Measurements from ENCODE around the gene ARAP2.

Gene ARAP2

GRCh38 chr4:36128689-36129088, 115.6 kb downstream of the ARAP2 start:
- no peak for DNase-seq (ENCODE audit: low read depth in 2 of 2)

DNA sequence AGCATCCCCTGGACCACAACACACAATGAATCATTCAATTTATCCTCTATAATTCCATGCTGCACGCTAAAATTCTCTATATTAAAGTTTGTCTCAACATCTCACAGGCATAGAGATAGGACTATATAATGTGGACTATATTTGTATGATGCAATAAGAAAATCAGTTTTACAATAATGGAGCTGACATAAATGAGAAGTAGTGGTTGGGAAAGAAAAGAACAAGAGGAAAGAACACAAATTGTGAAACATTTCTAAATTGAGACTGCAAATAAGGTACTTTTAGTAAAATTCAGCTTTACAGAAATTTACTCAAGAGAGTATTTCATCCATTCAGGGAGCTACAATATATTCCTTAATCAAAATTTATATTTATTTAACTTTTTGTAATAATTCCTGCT, 120.4 kb downstream of the ARAP2 start:
- no peak for DNase-seq (ENCODE audit: low read depth in 2 of 2)

- no peak for DNase-seq (ENCODE audit: low read depth in 2 of 2)
These were observed 129.0 kb downstream of the ARAP2 start for GRCh38 chr4:36115312-36115711.

- no peak for DNase-seq (ENCODE audit: low read depth in 2 of 2)
These were observed 133.1 kb downstream of the ARAP2 start for GRCh38 chr4:36111172-36111571.

- no peak for DNase-seq (ENCODE audit: low read depth in 2 of 2)
These were observed 144.8 kb downstream of the ARAP2 start for GRCh38 chr4:36099509-36099908.

DNA sequence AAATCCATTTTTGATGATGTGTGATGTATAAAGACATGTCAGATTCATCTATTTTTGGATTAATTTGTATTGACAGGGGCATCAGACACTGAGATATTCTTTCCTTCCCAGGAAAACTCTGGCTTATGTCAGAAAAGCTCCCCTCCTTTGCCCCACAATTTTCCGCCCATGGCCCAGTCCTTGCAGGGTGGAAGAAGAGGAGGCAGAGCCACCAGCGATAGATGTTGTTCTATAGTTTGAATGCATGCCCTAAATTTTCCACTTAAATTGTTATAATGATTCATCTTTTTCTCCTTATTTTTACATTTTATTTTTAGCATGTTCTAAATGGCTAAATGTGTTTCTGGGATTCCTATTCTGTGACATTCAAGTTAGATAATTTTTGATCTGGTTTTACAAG, 149.3 kb downstream of the ARAP2 start:
- no peak for DNase-seq (ENCODE audit: low read depth in 2 of 2)

- DNase-seq (ENCODE audit: low read depth in 2 of 2), result no peak
These were observed 152.3 kb downstream of the ARAP2 start for GRCh38 chr4:36091997-36092396.

GRCh38 chr4:36088542-36088941, 155.8 kb downstream of the ARAP2 start:
- no peak for DNase-seq (ENCODE audit: low read depth in 2 of 2)

- DNase-seq (ENCODE audit: low read depth in 2 of 2), result no peak
These were observed 158.0 kb downstream of the ARAP2 start for GRCh38 chr4:36086261-36086786.

GRCh38 chr4:36082817-36083216, 161.5 kb downstream of the ARAP2 start:
- no peak for DNase-seq (ENCODE audit: low read depth in 2 of 2)

DNA sequence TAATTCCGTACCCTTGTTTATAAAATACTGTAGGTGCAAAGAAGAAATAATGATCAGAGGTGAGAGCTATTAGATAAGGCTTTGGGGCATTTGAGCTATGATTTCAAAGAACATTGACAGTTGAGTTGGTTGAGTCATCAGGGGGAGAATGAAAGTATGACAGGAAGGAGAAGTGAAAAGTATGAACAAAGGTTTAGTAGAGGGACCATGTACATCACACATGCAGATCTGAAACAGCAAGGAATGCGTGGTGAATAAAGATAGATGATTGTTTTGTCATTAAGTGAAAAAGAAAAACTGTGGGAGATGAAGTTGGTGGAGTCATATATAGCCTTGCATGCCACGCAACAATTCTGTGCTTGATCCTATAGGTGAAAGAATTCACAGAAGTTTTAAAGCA, 163.1 kb downstream of the ARAP2 start:
- peak in 1 of 2 donors; percentile 7 for DNase-seq (ENCODE audit: low read depth in 2 of 2)

DNA sequence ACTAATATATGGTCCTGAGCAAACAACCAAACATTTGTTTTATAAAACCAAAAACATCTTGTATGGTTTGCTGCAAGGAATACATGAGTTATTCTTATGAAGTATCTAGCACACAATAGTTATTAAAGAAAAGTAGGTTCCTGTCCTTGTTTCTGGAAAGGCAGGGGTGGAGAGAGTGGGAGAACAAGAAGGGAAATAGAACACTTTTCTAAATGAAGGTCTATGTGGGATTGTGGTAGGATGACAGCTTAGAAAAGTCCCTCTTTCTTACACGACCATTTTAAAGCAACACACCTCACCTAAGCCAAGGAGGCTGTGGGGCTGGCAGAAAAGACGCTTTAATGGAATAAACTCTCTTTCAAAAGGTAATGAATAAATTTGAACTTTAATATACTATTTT, 164.6 kb downstream of the ARAP2 start:
- no peak for DNase-seq (ENCODE audit: low read depth in 2 of 2)

- DNase-seq (ENCODE audit: low read depth in 2 of 2), result no peak
These were observed 166.0 kb downstream of the ARAP2 start for GRCh38 chr4:36078319-36078718.

- DNase-seq (ENCODE audit: low read depth in 2 of 2), result no peak
These were observed 171.8 kb downstream of the ARAP2 start for GRCh38 chr4:36072529-36072928.

GRCh38 chr4:36067116-36067515, 177.2 kb downstream of the ARAP2 start:
- DNase-seq (ENCODE audit: low read depth in 2 of 2), result no peak

DNA sequence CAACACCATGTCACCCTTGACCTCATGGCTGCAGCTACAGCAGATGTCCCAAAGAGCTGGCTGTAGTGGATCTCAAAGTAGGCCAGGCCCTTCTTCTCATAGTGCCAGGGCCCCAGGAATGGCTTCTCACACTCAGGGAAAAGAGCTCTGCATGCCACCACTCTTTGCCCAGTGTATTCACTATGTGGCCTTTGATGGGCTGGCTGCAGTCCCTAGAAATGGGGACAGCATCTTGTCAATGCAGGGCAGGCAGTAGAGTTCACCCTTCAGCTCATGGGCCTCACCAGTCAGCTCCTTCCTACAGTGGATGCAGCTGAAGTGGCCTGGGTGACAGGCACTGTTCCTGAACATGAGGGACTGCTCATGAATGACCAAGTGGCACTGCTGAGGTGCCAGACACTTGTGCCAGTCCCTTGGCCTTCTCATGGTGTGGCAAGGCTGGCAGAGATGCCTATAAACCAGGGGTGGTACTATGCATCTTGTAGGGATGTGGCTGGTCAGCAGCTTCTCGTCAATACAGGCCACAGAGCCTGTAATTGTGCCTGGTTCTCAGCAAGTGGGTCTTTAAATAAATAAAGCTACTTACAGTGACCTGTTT, 178.9 kb downstream of the ARAP2 start:
- no peak for DNase-seq (ENCODE audit: low read depth in 2 of 2)

DNA sequence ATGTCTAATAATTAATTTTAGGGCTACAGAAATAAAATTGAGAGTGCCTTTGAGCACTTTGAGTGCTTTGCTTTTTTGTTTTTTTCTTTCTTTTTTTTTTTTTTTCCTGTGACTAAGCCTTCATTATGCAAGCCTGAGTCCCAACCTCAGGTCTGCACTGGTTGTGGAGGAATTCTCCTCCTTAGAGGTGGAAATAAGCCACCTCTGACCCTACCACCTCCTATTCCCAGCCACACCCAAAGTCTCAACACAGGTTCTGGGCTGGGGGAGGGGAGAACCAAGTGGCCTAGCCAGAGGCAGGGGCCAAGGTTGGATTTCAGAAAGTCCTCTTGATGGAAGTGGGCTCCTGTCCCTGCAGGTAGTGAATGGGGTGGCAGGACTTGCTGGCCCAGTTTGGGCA, 180.2 kb downstream of the ARAP2 start:
- no peak for DNase-seq (ENCODE audit: low read depth in 2 of 2)

DNA sequence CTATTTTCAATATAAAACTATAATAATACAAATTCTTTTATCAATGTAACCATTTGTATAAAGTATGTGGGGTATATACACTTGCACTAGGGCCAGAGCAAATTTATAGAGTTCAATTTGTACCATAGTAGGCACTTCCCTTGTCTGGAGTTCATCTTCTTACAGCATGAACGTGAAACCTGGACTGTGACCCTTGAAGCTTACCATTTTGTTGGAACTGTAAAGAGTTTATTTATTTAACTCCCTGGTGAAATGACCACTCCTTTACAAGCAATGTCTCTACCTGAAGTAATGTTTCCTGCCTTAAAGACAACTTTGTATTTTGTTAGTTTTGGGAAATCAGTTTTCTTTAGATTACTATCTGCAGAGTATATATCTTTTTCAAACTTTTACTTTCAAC, 188.2 kb downstream of the ARAP2 start:
- DNase-seq (ENCODE audit: low read depth in 2 of 2), result no peak

GRCh38 chr4:36054694-36055422, 189.5 kb downstream of the ARAP2 start:
- no peak for DNase-seq (ENCODE audit: low read depth in 2 of 2)

DNA sequence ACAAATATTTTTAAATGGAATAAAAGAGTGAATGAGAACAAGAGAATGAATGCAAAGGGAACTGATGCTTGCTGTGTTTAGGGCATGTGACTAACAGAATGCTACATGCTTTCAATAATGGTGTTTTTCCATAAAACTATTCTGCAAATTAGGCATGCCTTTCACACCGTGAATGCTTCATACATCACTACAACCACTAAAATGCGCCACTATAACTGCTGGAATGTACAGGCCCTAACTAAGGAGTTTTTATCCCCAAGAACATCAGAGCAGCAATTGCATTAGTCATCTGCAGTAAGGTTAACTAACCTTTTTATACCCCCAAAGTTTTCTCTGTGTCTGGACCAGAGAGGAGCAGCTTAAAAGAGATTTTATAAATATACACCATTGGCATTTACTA, 190.4 kb downstream of the ARAP2 start:
- DNase-seq (ENCODE audit: low read depth in 2 of 2), result no peak

GRCh38 chr4:36051634-36052033, 192.7 kb downstream of the ARAP2 start:
- no peak for DNase-seq (ENCODE audit: low read depth in 2 of 2)

DNA sequence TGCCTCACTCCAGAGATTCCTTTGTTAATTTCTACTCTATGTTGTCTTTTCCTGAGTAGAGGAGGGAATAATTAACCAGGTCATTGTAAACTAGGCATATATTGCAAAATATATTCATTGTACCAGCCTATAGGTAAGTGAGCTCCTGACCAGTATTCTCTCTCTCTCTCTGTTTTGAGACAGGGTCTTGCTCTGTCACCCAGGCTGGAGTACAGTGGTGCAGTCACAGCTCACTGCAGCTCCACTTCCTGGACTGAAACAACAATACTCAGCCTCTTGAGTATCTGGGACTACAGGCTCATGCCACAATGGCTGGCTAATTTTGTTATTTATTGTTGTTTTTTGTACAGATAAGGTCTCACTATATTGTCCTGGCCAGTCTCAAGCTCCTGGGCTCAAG, 198.3 kb downstream of the ARAP2 start:
- DNase-seq (ENCODE audit: low read depth in 2 of 2), result no peak

DNA sequence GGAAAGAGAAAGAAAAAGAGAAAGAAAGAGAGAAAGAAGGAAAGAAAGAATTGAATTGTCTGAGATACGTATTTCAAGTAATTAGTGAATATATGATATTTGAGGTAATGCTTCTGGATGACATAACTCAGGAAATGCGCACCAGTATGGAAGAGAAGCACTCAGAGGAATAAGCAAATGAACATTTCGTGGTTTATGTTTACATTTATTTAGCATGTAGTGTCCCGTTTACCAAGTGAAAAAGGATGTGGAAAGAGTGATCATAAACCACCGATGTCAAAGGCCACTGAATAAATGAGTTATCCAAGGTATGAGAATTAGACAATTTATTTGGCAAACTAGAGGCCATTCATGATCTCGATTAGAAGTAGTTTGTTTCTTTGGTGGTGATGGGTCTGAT, 200.4 kb downstream of the ARAP2 start:
- DNase-seq (ENCODE audit: low read depth in 2 of 2), result no peak

GRCh38 chr4:36043241-36043640, 201.1 kb downstream of the ARAP2 start:
- DNase-seq (ENCODE audit: low read depth in 2 of 2), result no peak
